Activated CD8-positive, alpha-beta memory T cell treated with anti-CD3 and anti-CD28 coated beads for 24 hours (primary cell): ENCODE data around the gene HLF.
A peak's percentile ranks its signal among the peaks of the same experiment; 100 is the strongest.

Experiments
- DNase-seq: peaks from one replicate; pipeline ENCODE4 v3.0.0-alpha.2; 2020

HLF gene

DNA sequence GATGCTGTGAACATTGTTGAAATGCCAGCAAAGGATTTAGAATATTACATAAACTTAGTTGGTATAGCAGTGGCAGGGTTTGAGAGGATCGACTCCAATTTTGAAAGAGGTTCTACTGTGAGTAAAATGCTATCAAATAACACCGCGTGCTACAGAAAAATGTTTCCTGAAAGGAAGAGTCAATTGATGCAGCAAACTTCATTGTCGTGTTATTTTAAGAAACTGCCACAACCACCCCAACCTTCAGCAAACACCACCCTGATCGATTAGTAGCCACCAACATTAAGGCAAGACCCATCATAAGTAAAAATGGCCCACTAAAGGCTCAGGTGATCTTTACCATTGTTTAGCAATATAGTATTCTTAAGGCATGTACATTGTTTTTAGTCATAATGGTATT, 27.3 kb downstream of the HLF start:
- DNase-seq = no peak

DNA sequence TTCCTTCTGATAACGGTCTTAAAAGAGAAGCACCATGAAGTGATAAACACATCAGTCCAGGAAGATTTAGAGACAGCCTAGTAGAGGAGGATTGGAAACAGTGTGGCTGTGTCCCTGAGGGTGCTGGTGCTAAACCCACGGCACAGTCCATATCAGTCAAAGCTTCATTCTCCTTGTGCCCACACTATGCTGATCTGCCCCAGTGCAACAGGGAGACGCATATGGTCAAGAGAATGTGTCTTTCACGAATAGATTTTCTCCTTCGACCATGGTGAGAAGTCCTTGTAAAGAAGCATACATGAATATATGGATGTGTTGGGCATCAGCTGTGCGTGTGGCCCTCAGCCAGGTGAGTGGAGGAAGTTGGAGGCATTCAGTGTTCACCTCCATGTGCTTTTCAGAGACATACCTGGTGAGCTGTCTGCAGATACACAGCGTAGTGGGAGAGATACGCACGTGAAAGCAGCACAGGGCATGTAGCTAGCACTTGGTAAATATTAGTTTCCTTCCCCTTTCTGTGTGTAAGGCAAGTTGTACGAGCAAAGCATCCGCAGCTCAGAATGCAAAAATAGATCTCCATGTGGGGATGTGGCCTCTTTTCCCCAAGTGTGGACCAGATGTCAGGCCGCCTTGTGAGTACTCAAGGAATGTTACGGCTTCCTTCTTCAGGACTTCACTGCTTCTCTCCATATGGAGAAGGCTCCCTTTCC, 29.4 kb downstream of the HLF start:
- no peak for DNase-seq

DNA sequence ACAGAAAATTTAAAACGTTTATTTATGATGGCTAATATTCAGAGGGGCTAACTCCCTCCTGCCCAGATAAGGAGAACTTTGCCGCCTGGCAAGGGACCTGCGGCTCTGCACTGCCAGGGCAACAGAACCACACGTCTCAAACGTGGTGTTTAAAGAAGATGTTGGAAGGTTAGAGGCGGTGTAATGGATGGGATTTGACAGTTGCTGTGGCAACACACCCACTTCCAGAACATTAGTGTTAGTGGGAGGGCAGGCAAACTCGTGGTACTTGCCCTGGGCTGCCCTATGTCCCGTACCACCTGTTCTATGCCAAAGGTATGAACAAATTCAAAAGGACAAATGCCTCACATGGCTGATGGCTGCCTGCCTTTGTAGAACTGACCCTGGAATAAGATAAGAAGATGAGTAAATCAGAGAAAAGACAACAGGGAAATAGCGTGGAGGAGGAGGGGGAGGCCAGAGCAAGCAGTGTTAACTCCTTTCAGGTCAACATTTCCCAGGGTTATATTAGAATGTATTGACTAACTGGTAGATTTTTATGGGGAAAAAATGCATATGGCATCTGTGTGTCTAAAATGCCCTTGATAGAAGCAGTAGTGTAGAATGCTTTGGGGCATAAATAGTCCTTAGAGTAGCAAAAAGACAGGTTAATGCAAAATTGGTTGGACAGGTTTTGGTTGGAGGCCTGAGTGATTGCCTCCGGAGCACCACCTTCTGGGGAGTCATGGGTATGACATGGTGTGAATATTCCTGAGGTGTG, 30.8 kb downstream of the HLF start:
- DNase-seq = peak; percentile 76

DNA sequence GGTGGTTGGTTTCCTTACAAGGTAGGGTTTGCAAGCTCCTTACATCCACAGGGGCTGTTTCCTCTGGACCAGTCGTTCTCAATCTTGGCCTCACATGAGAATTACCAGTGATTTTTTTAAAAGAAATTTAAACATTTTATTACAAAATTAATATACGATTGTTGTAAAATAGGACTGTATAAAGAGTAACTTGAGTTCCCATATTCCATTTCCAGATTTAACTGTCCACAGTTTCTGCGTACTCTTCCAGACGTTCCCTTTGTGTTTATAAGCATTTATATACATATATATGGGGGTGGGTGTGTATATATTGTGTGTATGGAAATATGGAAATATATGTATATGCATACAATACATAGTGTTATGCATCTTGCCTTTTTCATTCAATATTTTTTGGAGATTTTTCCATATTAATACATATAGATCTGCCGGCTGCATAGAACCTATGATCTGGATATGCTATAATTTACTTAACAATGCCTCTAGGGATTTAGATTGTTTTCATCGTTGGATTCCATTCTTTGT, 31.5 kb downstream of the HLF start:
- no peak for DNase-seq

DNA sequence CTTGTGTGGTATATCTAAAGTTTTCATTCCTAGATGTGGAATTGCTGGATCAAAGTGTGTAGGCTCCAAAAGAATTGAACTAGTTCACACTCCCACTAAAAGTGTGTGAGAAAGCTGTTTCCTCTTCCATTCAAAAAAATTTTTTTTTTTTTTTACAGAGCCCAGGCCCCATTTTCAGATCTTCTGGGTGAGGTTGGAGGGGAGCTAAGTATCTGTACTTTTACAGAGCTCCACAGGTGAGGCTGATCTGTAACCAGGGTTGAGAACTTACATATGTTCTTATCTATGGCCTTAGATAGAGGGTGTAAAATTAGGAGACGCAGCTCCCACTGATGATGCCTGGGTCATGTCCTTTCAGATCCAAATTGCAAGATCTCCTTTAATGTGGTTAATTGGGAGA, 31.9 kb downstream of the HLF start:
- DNase-seq = no peak

DNA sequence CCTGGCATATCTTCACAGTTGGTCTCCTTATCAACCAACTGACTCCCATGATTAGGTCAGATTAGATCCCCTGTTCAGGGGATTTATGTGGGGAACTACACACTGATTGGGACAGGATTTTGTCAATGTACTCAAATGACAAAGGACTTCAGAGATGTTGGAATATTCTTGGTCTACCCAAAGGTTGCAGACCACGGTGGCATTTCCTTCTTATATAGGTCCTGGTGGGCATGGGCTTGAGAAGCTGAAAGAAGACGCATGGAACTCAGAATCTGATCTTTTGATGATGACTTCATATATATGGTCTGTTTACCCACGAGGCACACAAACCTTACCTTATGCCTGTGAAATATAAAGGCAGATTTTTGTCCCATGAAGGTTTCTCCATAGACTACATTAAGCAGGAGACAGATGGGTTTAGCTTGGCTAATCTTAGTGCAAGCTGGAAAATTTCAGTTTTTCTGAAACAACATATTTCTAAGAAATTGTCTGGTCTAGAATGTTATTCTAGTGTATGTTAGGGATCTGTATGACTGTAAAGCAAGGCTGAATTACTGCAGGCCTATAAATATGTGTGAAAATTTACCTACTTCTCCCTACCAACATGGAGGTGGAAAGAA, 33.5 kb downstream of the HLF start:
- DNase-seq = no peak

DNA sequence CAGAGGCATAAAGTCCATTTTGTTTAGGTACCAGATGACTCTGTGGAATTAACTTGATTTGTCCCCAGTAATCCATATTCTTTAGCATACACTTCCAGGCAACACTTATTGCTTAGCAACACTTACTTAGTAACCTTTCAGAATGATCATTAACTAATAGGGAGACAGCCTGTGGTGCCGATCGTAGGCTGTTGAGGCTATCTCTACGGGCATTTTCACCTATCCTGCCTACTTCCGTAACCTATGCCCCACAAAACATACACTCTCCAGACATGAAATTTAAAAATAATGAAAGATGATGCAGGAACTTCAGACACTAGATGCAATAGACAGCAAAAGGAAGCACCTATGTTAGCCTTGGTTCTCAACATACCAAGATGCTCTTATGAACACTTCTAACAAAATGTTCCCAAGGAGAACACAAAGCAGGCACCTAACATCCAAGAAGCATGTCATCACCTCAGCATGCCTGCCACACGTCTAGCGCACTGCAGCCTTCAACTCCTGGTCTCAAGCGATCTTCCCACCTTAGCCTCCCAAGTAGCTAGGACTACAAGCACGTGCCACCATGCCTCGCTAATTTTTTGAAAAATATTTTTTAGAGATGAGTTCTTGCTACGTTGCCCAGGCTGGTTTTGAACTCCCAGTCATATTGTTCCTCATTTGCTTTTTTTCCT, 34.5 kb downstream of the HLF start:
- DNase-seq = no peak

DNA sequence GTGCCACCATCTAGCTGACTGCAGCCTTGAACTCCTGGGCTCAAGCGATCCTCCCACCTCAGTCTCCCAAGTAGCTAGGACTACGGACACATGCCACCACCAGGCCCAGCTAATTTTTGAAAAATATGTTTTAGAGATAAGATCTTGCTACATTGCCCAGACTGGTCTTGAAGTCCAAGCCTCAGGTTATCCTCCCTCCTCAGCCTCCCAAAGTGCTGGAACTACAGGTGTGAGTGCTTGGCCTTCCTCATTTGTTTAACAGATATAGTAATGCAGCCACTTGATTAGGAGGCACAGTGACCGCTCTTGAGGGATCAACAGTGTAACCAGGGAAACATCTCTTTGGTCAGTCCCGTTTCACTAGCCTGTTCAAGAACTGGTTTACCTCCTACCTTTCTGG, 35.1 kb downstream of the HLF start:
- no peak for DNase-seq

DNA sequence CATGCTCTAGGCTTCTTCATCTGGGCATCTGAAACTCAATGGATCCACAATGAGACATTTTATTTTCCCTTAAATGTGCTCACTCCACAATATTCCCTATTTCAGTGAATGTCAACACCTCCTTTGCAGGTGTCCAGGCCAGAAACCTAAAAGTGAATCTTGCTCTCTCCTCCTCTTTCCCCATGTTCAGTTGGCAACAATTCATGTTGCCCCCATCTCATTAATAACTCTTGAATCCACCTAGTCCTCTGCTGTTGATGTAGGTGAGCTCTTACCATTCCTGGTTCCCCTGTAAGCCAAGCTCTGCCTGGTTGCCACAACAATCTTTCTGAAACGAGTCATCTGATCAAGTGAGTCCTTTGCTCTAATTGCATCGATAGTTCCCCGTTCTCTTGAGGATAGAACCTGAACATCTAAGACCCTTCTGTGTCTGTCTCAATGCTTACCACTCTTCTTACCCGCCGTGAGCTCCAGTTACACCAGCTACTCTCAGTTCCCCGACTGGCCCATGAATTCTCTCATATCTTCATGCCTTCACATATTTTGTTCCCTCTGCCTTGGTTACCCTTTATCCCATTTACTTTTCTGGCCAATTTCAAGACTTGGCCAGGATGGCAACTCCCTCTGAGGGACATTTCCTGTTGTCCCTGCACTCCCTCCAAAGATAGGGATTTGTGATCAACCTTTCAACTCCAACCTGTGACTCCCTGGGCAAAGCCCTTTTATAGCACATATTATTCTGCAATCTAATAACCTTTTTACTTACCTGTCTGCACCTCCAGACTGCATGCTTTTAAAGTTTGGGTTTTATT, 35.9 kb downstream of the HLF start:
- DNase-seq = no peak

DNA sequence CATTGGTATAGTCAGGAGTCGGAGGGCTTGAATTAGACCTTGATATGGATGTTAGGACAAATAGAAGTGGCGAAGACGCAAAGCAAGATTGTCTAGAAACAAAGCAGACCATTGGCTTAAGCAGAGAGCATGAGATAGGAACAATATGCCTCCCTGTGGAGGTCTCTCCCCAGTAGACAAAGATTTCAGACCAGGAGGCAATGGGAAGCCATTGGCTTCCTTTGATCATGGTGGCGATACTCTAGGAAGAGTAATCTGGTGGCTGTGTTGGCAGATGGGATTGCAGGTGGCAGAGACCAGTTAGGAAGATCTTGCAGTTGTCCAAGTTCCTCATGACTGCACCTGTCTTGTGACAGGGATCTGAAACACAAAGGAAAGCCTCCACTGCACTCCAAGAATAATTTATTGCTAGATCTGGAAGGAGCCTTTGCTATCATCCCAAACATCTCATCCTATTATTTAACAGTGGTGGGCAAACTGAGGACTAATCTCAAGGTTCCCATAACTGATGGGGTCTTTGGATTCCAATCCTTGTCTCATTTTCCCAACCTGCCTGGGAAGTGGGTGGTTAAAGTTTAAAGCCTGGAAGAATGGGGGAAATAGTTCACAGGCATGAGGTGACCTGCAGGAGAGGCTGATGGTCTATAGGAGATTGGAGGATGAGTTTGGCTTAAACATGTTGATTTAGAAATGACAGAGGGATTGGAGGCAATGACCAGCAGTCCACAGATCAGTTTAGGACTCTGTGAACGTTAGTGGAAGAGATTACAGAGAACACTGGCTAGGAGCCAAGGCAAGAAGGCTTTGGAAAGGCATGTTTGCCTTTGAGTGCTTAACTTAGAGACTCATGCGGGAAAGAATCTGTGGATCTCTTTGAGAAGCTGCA, 37.0 kb downstream of the HLF start:
- no peak for DNase-seq

DNA sequence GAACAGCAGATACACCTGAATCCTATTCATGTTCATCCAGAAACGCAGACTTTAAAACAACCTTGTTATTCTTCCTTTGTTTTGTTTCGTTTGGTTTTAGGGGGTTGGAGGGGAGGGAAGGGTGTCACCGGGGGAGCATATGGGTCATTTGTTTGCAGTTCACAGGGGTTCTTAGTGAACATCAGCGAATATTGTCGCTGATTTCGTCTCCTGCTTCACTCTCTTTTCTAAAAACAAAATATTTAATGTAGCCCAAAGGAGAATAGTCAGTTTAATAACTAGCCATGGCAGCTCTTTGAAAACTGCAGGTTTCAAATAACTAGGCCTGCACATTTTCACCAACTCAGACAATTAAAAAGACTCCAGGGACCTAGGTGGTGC, 37.6 kb downstream of the HLF start:
- DNase-seq = no peak

DNA sequence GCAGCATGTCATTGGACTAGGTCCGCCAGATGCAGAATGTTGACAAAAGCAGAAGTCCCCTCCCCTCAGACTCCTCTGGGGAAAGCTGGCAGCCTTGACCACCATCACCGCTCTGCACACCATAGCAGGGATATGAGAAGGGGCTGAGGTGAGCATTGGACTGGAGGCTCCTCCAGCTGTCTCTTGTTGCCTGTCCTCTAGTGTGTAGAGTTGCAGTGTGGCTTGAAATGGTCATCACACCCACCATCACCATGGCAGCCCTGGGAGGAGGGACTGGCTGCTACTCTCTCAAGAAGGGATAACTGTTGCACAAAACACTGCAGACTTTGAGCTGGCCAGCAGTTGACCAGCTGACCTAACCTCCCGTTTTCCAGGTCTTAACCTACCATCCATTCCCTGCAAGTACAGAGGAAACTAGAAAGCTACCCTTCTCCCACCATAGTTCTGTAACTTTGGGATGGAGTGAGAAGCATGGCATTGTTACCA, 38.3 kb downstream of the HLF start:
- DNase-seq = no peak

DNA sequence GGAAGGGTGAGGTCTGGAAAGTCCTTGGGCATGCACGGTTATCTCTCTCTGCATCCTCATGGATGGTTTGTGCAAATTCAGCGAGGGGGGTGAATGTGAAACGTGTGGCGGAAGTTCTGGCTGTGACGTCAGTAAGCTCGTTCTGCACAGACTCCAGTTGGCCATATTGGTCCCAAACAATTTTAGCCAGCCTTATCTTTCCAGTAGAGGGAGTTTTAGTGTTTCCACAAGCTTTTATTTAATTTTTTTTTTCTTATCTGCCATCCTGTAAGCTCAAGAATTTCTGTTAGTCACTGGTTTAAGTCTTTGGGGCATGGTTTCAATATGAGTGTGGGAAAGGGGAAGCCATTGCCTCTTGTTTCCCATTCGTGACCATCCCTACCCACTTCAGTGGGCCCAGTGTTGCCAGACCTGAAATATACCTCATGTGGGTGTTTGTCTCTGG, 39.0 kb downstream of the HLF start:
- no peak for DNase-seq

DNA sequence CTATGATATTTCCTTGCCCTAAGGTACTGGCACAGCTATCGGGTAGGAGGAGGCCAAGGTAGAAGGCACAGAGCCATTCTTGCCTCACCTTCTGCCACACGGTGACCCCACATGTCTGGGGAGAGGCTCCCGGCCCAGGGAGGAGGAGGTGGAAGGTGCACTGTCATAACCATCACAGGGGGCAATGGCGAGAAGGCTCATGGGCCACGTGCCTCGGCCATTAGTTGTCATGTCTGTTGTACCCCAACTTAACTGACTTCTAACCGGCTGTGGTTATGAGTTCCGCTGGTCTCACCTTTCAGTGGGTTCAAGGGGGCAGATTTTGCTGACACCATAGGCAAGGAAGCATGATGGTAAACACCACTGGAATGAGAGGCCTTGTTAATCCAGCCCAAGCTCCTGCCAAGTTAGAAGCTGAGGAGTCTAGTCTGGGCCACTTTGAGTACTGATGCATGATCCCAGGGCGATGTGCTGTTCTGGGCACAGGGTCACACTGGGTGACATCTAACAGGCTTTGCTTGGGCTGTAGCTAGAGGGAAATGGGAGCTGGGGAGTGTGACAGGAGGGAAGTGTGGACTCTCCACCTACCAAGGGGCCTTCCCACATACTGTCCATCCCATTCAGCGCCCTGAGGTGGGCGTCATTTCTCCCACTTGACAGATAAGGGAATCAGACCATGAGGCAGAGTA, 39.6 kb downstream of the HLF start:
- DNase-seq = no peak

DNA sequence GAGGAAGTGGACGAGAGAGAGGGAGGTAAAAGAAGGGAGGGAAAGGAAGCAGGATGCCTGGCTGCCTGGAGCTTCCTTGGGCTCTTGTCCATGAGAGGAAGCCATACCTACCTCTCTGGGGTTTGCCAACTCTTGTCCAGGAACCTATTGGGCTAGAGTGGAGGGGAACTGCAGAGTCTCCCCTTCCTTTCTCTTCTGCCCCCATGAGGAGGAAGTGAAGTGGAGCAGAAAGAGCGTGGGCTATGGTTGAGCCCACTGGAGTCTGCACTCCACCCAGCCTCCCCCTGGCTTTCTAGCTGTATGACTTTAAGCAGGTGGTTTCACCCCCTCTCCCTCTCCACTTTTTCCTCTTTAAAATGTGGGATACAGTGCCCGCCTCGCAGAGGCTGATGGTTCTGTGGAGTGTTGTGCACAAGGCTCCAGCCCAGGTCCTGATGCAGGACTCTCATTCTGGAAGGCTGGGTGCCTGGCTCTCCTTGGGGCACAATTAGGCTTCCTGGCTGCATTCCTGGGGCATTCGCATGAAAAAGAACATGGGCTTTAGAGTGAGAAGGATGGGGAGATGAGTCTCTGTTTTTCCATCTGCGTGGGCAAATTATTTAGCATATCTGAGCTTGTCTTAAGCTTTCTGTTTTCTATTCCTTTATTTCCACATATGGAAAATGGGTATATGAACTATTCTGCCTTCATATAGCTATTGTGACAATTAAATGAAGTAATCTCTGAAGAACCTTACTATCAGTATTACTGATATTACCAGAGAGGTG, 40.7 kb downstream of the HLF start:
- no peak for DNase-seq

DNA sequence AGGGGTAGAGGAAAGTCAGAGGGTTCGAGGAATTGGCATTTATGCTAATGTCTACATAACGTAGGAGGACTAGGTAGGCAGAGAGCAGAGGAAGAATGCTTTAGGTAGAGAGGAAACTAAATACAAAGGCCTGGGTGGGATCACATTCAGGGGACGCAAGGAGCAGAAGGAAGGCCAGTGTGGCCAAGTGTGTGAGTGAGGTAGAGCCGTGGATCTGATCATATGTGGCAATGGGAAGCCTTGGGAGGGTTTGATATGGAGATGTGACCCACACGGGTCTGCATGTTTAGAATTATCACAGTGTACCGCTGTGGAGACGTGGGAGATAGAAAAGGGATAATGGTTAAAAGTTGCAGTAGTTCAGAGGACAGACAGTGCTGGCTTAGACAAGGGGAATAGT, 43.1 kb downstream of the HLF start:
- DNase-seq = no peak

DNA sequence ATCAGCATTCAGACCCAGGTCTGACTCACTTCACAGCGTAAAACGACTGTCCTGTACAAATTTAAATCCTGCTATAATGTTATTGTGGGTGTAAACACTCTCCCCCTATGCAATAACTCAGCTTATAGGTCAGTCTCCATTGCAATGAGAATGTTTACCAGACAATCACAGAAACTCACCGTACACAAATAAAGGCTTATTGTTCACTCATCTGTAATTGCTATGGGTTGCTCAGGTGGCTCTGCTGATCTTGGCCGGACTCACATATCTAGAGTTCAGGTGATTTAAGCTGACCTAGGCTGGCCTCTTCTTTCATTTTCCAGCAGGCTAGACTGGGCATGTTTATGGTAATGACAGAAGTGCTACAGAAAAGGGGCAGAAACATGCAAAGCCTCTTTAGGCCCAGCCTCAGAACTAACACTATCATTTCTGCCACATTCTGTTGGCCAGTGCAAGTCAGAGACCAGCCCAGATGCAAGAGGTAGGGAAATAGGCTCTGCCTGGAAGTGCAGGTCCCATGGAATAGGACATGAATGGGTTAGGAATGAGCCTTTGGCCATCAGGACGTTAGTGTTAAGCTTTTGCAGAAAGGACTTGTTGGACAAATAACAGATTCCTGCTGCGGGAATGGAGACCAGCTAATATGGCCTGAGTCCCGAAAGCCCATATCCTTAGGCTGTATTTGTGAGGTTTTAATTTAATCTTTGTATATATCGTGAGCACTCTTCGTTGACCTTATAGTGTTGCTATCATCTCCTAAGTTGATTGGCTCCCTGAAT, 44.0 kb downstream of the HLF start:
- DNase-seq = no peak

DNA sequence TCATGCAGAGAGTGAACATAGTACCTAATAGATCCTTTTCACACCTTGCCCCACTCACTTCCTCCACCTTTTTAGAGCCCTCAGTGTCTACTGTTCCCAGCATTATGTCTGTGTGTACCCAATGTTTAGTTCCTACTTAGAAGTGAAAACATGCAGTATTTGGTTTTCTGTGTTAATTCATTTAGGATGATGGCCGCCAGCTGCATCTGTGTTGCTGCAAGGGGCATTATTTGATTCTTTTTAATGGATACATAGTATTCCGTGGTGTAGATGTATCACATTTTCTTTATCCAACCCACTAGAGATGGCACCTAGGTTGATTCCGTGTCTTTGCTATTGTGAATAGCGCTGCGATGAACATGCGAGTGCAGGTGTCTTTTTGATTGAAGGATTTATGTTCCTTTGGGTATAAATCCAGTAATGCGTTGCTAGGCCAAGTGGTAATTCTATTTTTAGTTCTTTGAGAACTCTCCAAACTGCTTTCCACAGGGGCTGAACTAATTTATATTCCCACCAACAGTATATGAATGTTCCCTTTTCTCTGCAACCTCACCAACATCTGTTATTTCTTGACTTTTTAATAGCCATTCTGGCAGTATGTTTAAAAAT, 47.1 kb downstream of the HLF start:
- no peak for DNase-seq

DNA sequence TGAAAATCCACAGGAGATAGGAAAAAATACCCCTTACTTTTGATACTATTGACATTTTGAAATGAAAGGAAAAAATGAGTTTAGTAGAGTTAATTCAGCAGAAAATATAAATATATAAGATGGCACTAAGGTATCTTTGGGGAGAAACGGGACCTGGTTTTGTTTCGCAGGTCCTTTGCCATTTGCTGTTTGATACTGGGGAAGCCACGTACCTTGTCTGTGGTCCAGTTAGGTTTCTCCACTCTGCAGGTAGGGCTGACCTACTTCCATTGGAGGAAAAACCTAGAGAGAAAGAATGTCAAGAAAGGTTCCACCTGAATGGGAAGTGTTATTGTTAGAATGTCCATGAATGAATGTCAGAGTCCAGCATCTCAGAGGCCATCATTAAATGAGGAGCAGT, 48.1 kb downstream of the HLF start:
- no peak for DNase-seq
